Spinal cord (tissue), 10 donors: ENCODE results near the gene C16orf87. TPM values are rescaled to one million over a fixed set of nuclear protein-coding genes. Genes with fewer than 3 reads are reported as not detected.
"Not testable (repeated sequence)": the region's sequence is repeated elsewhere in the genome, so short reads cannot be mapped to it uniquely, and the experiment has no call there.

Experiments
- DNase-seq, 6 donors: peaks; one replicate each; pipeline versions ENCODE4 v3.0.0 to v3.0.0-alpha.2; 2013 to 2015; ENCODE audit warnings: low spot score in 6 of 6, low read depth in 4 of 6
- H3K27ac ChIP-seq: one replicate; pipeline ENCODE4 v1.5.1; 2013; ENCODE audit warnings: low read depth, low read length, control low read depth
- H3K27me3 ChIP-seq: one replicate; pipeline ENCODE4 v1.6.1; 2013; ENCODE audit warnings: low read length; ENCODE audit not compliant: control insufficient read depth, insufficient read depth
- H3K36me3 ChIP-seq: one replicate; pipeline ENCODE4 v1.6.1; 2013; ENCODE audit warnings: low read length; ENCODE audit not compliant: control insufficient read depth, insufficient read depth
- H3K4me1 ChIP-seq: one replicate; pipeline ENCODE4 v1.6.1; 2013; ENCODE audit warnings: low read length; ENCODE audit not compliant: control insufficient read depth, insufficient read depth
- H3K4me3 ChIP-seq: one replicate; pipeline ENCODE4 v1.5.1; 2013; ENCODE audit warnings: low read depth, low read length, control low read depth
- H3K9me3 ChIP-seq: one replicate; pipeline ENCODE4 v1.6.1; 2013; ENCODE audit warnings: low read length; ENCODE audit not compliant: control insufficient read depth, insufficient read depth
- WGBS: methylation state at CpG from one replicate; pipeline ENCODE4 v1.1.5; 2013; ENCODE audit warnings: missing lambda C conversion rate; ENCODE audit not compliant: insufficient coverage; 5-methylcytosine and 5-hydroxymethylcytosine counted together
- long read RNA-seq, 4 donors: transcript quantifications; one replicate each; lab custom pipeline, GENCODE V29; 2026
- polyA plus RNA-seq, 2 donors: library from polyadenylated mRNA; unstranded; fragments of 120-200 nt; gene quantifications; one replicate each; pipeline ENCODE4 v1.2.1, GENCODE V29; 2013; ENCODE audit not compliant: insufficient read length in 2 of 2
- total RNA-seq, 2 donors: library from RNA; depleted of rRNA in 1 of 2; stranded (reverse); fragments of 120-200 nt in 1 of 2; fragments of >200 nt in 1 of 2; gene quantifications; one replicate each; pipeline versions ENCODE4 v1.2.3 to v1.2.4, GENCODE V29; 2013 to 2014
- donor health status: healthy.

C16orf87 gene
- total RNA-seq (10 to 100 TPM; 15.1 to 18.7 TPM), polyA plus RNA-seq (10 to 100 TPM; 20.7 to 27.5 TPM)
- long read RNA-seq, donor 1, full-length matches to known transcripts = 7 of 7 reads
- long read RNA-seq, donor 1, partial matches to known transcripts = 0 of 7 reads
- long read RNA-seq, donor 1, other reads (novel, unspliced or antisense) = 0 of 7 reads
- long read RNA-seq, donor 2, partial matches to known transcripts = 84 of 89 reads
- long read RNA-seq, donor 2, other reads (novel, unspliced or antisense) = 5 of 89 reads
- long read RNA-seq, donor 3, full-length matches to known transcripts = 5 of 5 reads
- long read RNA-seq, donor 3, partial matches to known transcripts = 0 of 5 reads
- long read RNA-seq, donor 3, other reads (novel, unspliced or antisense) = 0 of 5 reads
- long read RNA-seq, donor 4, full-length matches to known transcripts = 17 of 17 reads
- long read RNA-seq, donor 4, partial matches to known transcripts = 0 of 17 reads
- long read RNA-seq, donor 4, other reads (novel, unspliced or antisense) = 0 of 17 reads

DNA sequence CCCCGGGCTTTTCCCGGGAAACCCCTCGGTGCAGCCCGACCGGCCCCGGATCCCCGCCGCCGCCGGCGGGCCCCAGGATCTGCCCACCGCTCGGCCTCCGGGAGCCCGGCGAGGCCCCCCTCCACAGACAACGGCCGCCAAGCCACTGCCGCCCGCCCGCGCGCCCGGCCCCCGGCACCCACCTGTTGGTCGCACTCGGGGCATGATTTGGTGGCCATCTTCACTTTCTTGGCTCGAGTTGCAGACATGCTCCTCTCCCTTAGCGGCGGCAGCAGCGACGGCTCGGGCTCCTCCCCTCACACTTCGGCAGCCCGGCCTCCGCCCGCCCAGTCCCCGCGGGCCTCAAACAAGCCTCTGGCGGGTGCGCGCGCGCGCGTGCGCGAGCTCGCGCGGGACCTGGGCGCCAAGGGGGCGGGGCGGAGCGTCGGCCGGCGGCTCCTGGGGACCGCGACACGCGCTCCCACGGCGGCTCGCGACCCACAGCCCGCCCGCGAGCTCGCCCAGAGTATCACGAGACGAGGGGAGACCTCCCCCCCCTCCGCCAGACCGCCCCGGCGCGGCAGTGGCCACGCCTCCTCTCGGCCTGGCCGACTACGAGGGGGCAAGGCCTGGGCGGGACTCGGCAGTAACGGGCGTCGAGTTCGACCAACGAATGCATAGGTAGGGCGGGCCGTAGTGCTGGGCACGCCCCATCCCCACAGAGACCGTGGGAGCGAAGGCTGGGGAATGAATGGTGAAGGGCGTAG, at the start of gene C16orf87:
C16orf87 (minus strand) TSS at position 279 of the 746 bp plus-strand sequence; CDS start at position 248, 31 bp downstream.
- Histone ChIP-seq H3K4me3 (peak within 1 kb of the TSS; percentile 74), H3K4me1 (peaks cover 5% of the 10 kb centered on the region), H3K9me3 (no peaks in the 10 kb centered on the region), H3K27ac (peak within 1 kb of the TSS; percentile 84), H3K27me3 (no peaks in the 10 kb centered on the region), H3K36me3 (no peaks in the 10 kb centered on the region)
- DNase-seq = peak; percentile 80 to 98 (median 88)
- under 1% methylated on average over 81 of the region's 94 CpGs for WGBS

- Histone ChIP-seq H3K4me3 (no peak overlapping the region), H3K27ac (no peak overlapping the region), H3K9me3 (no peaks in the 10 kb centered on the region), H3K27me3 (no peaks in the 10 kb centered on the region), H3K36me3 (no peaks in the 10 kb centered on the region), H3K4me1 (peaks cover 4% of the 10 kb centered on the region)
- DNase-seq = no peak
- WGBS = 94% methylated on average over 3 of the region's 8 CpGs
These were observed 44.3 kb upstream of the C16orf87 start for GRCh38 chr16:46875243-46875642.

GRCh38 chr16:46873201-46873600, 42.2 kb upstream of the C16orf87 start:
- Histone ChIP-seq H3K27me3 (no peaks in the 10 kb centered on the region), H3K27ac (no peak overlapping the region), H3K36me3 (no peaks in the 10 kb centered on the region), H3K9me3 (no peaks in the 10 kb centered on the region), H3K4me3 (no peak overlapping the region), H3K4me1 (peaks cover 4% of the 10 kb centered on the region)
- no peak for DNase-seq
- WGBS = 100% methylated on average over 1 of the region's 3 CpGs

- no peaks in the 10 kb centered on the region for H3K9me3 ChIP-seq
- no peaks in the 10 kb centered on the region for H3K27me3 ChIP-seq
- H3K4me3 ChIP-seq = no peak overlapping the region
- no peak for DNase-seq
- peaks cover 4% of the 10 kb centered on the region for H3K4me1 ChIP-seq
- no peaks in the 10 kb centered on the region for H3K36me3 ChIP-seq
- WGBS = 100% methylated on average over 1 of the region's 8 CpGs
- H3K27ac ChIP-seq = no peak overlapping the region
These were observed 40.6 kb upstream of the C16orf87 start for GRCh38 chr16:46871597-46871996.

- H3K36me3 ChIP-seq, H3K4me3 ChIP-seq, H3K27me3 ChIP-seq, DNase-seq, H3K9me3 ChIP-seq, H3K27ac ChIP-seq, H3K4me1 ChIP-seq: not testable (repeated sequence)
- WGBS = 75% methylated on average over 1 of the region's 2 CpGs
These were observed 37.9 kb upstream of the C16orf87 start for GRCh38 chr16:46868891-46869290.

GRCh38 chr16:46867486-46867885, 36.5 kb upstream of the C16orf87 start:
- WGBS = no CpG with 5 or more reads among the region's 2 CpGs
- H3K4me3 ChIP-seq, H3K27me3 ChIP-seq, H3K4me1 ChIP-seq, DNase-seq, H3K9me3 ChIP-seq, H3K36me3 ChIP-seq, H3K27ac ChIP-seq: not testable (repeated sequence)

GRCh38 chr16:46866286-46866685, 35.3 kb upstream of the C16orf87 start:
- WGBS = no CpG with 5 or more reads among the region's 1 CpG
- no peak overlapping the region for H3K27ac ChIP-seq
- no peaks in the 10 kb centered on the region for H3K27me3 ChIP-seq
- no peaks in the 10 kb centered on the region for H3K36me3 ChIP-seq
- no peaks in the 10 kb centered on the region for H3K4me1 ChIP-seq
- DNase-seq = no peak
- no peak overlapping the region for H3K4me3 ChIP-seq
- H3K9me3 ChIP-seq = no peaks in the 10 kb centered on the region

DNA sequence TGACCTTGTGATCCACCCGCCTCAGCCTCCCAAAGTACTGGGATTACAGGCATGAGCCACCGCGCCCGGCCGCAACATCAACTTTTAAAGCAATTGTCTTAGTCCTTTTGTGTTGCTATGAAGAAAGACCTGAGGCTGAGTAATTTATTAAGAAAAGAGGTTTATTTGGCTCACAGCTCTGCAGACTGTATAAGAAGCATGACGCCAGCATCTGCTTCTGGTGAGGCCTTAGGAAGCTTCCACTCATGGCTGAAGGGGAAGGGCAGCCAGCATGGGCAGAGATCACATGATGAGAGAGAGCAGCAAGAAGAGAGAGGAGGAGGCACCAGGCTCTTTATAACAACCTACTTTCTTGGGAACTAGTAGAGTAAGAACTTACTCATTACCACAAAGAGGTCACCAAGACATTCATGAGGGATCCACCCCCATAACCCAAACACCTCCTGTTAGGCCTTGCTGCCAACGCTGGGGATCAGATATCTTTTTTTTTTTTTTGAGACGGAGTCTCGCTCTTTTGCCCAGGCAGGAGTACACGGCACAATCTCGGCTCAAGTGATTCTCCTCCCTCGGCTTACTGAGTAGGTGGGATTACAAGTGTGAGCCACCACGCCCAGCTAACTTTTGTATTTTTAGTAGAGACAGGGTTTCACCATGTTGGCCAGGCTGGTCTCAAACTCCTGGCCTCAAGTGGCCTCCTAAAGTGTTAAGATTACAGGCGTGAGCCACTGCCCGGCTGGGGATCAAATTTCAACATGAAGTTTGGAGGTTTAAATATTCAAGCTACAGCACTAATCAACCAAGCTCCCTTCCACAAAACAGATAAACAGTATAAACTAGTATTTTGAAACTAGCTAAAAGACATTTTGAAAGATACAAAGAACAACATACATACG, 31.8 kb upstream of the C16orf87 start:
- DNase-seq = no peak
- Histone ChIP-seq H3K4me1 (peaks cover 6% of the 10 kb centered on the region), H3K36me3 (no peaks in the 10 kb centered on the region), H3K27me3 (no peaks in the 10 kb centered on the region), H3K9me3 (no peaks in the 10 kb centered on the region), H3K4me3 (no peak overlapping the region), H3K27ac (no peak overlapping the region)
- WGBS = 98% methylated on average over 7 of the region's 16 CpGs

DNA sequence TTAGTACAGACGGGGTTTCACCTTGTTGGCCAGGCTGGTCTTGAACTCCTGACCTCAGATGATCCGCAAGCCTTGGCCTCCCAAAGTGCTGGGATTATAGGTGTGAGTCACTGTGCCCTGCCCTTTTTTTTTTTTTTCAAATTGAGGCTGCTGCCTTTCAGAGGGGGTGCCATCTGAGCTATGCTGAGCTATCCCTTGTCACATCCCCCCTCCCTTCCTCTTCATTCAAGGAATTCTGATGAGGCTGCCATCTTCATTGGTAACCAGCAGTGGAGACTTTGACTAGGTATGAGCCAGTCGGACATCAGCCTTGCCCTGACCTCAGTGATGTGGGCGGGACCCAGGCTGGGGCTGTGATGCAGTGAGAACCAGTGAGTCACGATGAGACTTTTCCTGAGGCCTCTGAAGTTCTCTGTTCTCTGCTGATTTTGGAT, 28.8 kb upstream of the C16orf87 start:
- Histone ChIP-seq H3K4me3 (no peak overlapping the region), H3K4me1 (peaks cover 9% of the 10 kb centered on the region), H3K9me3 (no peaks in the 10 kb centered on the region), H3K27me3 (no peaks in the 10 kb centered on the region), H3K36me3 (no peaks in the 10 kb centered on the region), H3K27ac (no peak overlapping the region)
- DNase-seq = no peak
- 81% methylated on average over 5 of the region's 5 CpGs for WGBS
